ENCODE results near the gene ZYX. TPM values are rescaled to one million over a fixed set of nuclear protein-coding genes. Genes with fewer than 3 reads are reported as not detected.
"Not testable (repeated sequence)": the region's sequence is repeated elsewhere in the genome, so short reads cannot be mapped to it uniquely, and the experiment has no call there.

The ZYX gene
- total RNA-seq, 1 donor from 2014 or later: 162 TPM

- Histone ChIP-seq H3K4me3 (ENCODE audit: low read depth, low read length) (no peak overlapping the region), H3K36me3 (ENCODE audit: control insufficient read depth, insufficient read depth, low read length) (no peaks in the 10 kb centered on the region), H3K27me3 (ENCODE audit: control insufficient read depth, insufficient read depth, low read length) (no peaks in the 10 kb centered on the region)
- DNase-seq (ENCODE audit: low read depth): no peak
- no peak for TF ChIP-seq CTCF (IDR thresholded peaks at IDR 0.05; ENCODE audit: insufficient read depth, low read length, poor library complexity, severe bottlenecking)
Observed at GRCh38 chr7:143422033-143422432, 40.9 kb downstream of the ZYX start.

GRCh38 chr7:143424476-143424875 is 43.3 kb downstream of the ZYX start:
- H3K36me3 ChIP-seq (ENCODE audit: control insufficient read depth, insufficient read depth, low read length); DNase-seq (ENCODE audit: low read depth); H3K27me3 ChIP-seq (ENCODE audit: control insufficient read depth, insufficient read depth, low read length); H3K4me3 ChIP-seq (ENCODE audit: low read depth, low read length): not testable (repeated sequence)

- no peak for TF ChIP-seq CTCF (IDR thresholded peaks at IDR 0.05; ENCODE audit: insufficient read depth, low read length, poor library complexity, severe bottlenecking)
- Histone ChIP-seq H3K4me3 (ENCODE audit: low read depth, low read length) (no peak overlapping the region), H3K36me3 (ENCODE audit: control insufficient read depth, insufficient read depth, low read length) (no peaks in the 10 kb centered on the region), H3K27me3 (ENCODE audit: control insufficient read depth, insufficient read depth, low read length) (no peaks in the 10 kb centered on the region)
- DNase-seq (ENCODE audit: low read depth): no peak
Observed at GRCh38 chr7:143426479-143427142, 45.5 kb downstream of the ZYX start.

- no peak for TF ChIP-seq CTCF (IDR thresholded peaks at IDR 0.05; ENCODE audit: insufficient read depth, low read length, poor library complexity, severe bottlenecking)
- Histone ChIP-seq H3K4me3 (ENCODE audit: low read depth, low read length) (no peak overlapping the region), H3K36me3 (ENCODE audit: control insufficient read depth, insufficient read depth, low read length) (no peaks in the 10 kb centered on the region), H3K27me3 (ENCODE audit: control insufficient read depth, insufficient read depth, low read length) (no peaks in the 10 kb centered on the region)
- DNase-seq (ENCODE audit: low read depth): no peak
Observed at GRCh38 chr7:143429770-143430698, 48.9 kb downstream of the ZYX start.

GRCh38 chr7:143431109-143431508 is 50.0 kb downstream of the ZYX start:
- DNase-seq (ENCODE audit: low read depth): no peak
- H3K4me3 ChIP-seq (ENCODE audit: low read depth, low read length): no peak overlapping the region
- no peaks in the 10 kb centered on the region for H3K27me3 ChIP-seq (ENCODE audit: control insufficient read depth, insufficient read depth, low read length)
- no peaks in the 10 kb centered on the region for H3K36me3 ChIP-seq (ENCODE audit: control insufficient read depth, insufficient read depth, low read length)
- no peak for TF ChIP-seq CTCF (IDR thresholded peaks at IDR 0.05; ENCODE audit: insufficient read depth, low read length, poor library complexity, severe bottlenecking)

GRCh38 chr7:143433759-143434158 is 52.6 kb downstream of the ZYX start:
- TF ChIP-seq CTCF (IDR thresholded peaks at IDR 0.05; ENCODE audit: insufficient read depth, low read length, poor library complexity, severe bottlenecking): no peak
- H3K27me3 ChIP-seq (ENCODE audit: control insufficient read depth, insufficient read depth, low read length): no peaks in the 10 kb centered on the region
- DNase-seq (ENCODE audit: low read depth): no peak
- no peaks in the 10 kb centered on the region for H3K36me3 ChIP-seq (ENCODE audit: control insufficient read depth, insufficient read depth, low read length)
- H3K4me3 ChIP-seq (ENCODE audit: low read depth, low read length): no peak overlapping the region

Data from kidney epithelial cell (primary cell).